Fibroblast of lung (primary cell): Measurements from ENCODE around the gene PDAP1. TPM values are rescaled to one million over a fixed set of nuclear protein-coding genes. Genes with fewer than 3 reads are reported as not detected.
"Not testable (repeated sequence)": the region's sequence is repeated elsewhere in the genome, so short reads cannot be mapped to it uniquely, and the experiment has no call there.

ENCODE experiments used
- DNase-seq, 2 donors: peaks; one replicate each; pipeline versions ENCODE4 v3.0.0 to v3.0.0-alpha.2; 2010; ENCODE audit warnings: low read depth in 2 of 2
- H2AFZ ChIP-seq: 2 replicates; pipeline ENCODE4 v1.5.1; 2012; ENCODE audit warnings: low read length, control low read depth, inconsistent platforms
- H3K27ac ChIP-seq: 2 replicates; pipeline ENCODE4 v1.5.1; 2011; ENCODE audit warnings: low read length, control low read depth; ENCODE audit not compliant: insufficient read depth
- H3K27me3 ChIP-seq: 2 replicates; pipeline ENCODE4 v1.5.1; 2011; ENCODE audit warnings: mild to moderate bottlenecking, low read length; ENCODE audit not compliant: control insufficient read depth, insufficient read depth
- H3K36me3 ChIP-seq: 2 replicates; pipeline ENCODE4 v1.5.1; 2011; ENCODE audit warnings: low read length; ENCODE audit not compliant: control insufficient read depth, insufficient read depth
- H3K4me1 ChIP-seq: 2 replicates; pipeline ENCODE4 v1.5.1; 2011; ENCODE audit warnings: low read length; ENCODE audit not compliant: control insufficient read depth, insufficient read depth; ENCODE audit errors: extremely low read depth
- H3K4me2 ChIP-seq: 2 replicates; pipeline ENCODE4 v1.5.1; 2011; ENCODE audit warnings: low read length, control low read depth; ENCODE audit not compliant: insufficient read depth; ENCODE audit errors: extremely low read depth
- H3K4me3 ChIP-seq, 4 experiments: fragments of 200-600 bp in 1 of 4; sonication (generic) in 1 of 4; replicated peaks in 1 of 4; 2 replicates each; pipeline ENCODE4 v1.5.1; 2011 to 2016; ENCODE audit warnings: low read length in 4 of 4, low read depth in 3 of 4, mild to moderate bottlenecking in 3 of 4, control low read depth in 2 of 4, inconsistent platforms in 1 of 4, mixed read lengths in 1 of 4; ENCODE audit not compliant: insufficient read depth in 1 of 4; ENCODE audit errors: control extremely low read depth in 1 of 4
- H3K79me2 ChIP-seq: 2 replicates; pipeline ENCODE4 v1.5.1; 2012; ENCODE audit warnings: mild to moderate bottlenecking, low read length, inconsistent platforms; ENCODE audit not compliant: control insufficient read depth, insufficient read depth
- H3K9ac ChIP-seq: 2 replicates; pipeline ENCODE4 v1.5.1; 2011; ENCODE audit warnings: mild to moderate bottlenecking, low read length, control low read depth; ENCODE audit not compliant: insufficient read depth
- H3K9me3 ChIP-seq: 2 replicates; pipeline ENCODE4 v1.5.1; 2012; ENCODE audit warnings: low read depth, low read length; ENCODE audit not compliant: control insufficient read depth, insufficient read depth
- H4K20me1 ChIP-seq: 2 replicates; pipeline ENCODE4 v1.5.1; 2011; ENCODE audit warnings: low read length; ENCODE audit not compliant: control insufficient read depth, insufficient read depth; ENCODE audit errors: extremely low read depth
- CTCF ChIP-seq, 2 donors: IDR thresholded peaks in 1 of 2; conservative IDR thresholded peaks in 1 of 2; 1 replicate in 1 of 2; 2 replicates in 1 of 2; pipeline ENCODE4 v1.5.1; 2011 to 2012; ENCODE audit warnings: low read length in 2 of 2, control low read depth in 1 of 2, inconsistent platforms in 1 of 2, low read depth in 1 of 2, mild to moderate bottlenecking in 1 of 2
- EZH2 ChIP-seq: IDR thresholded peaks from 2 replicates; pipeline ENCODE4 v1.5.1; 2012; ENCODE audit warnings: low read length, control low read depth, mild to moderate bottlenecking; ENCODE audit errors: missing control alignments
- polyA plus RNA-seq, 2 donors: library from polyadenylated mRNA; depleted of rRNA in 1 of 2; stranded (reverse) in 1 of 2; unstranded in 1 of 2; fragments of >200 nt; gene quantifications; 2 replicates each; pipeline ENCODE4 v1.2.1, GENCODE V29; 2011 to 2012; ENCODE audit warnings: missing spikeins in 1 of 2
- total RNA-seq: library from RNA; depleted of rRNA; stranded (reverse); fragments of >200 nt; gene quantifications from 2 replicates; pipeline ENCODE4 v1.2.1, GENCODE V29; 2014

The PDAP1 gene
- total and polyA plus RNA-seq, 2 donors (not counting 1 experiment from before 2014, with no cell fraction given), result 29.6 to 105 TPM

GRCh38 chr7:99359465-99360154 lies 48.8 kb downstream of the PDAP1 start:
- H3K36me3 ChIP-seq, result peaks cover 7% of the 10 kb centered on the region
- TF ChIP-seq EZH2 (no peak), CTCF (conservative IDR thresholded peaks at IDR 0.05 in 1 of 2, IDR thresholded peaks at IDR 0.05 in 1 of 2; ENCODE audit: low read depth in 1 of 2, low read length in 2 of 2) (no peak)
- no peaks in the 10 kb centered on the region for H3K4me1 ChIP-seq

GRCh38 chr7:99358521-99358920 lies 49.9 kb downstream of the PDAP1 start:
- H3K9ac ChIP-seq, H3K4me1 ChIP-seq, H4K20me1 ChIP-seq, H3K27me3 ChIP-seq, DNase-seq, H3K4me3 ChIP-seq, H2AFZ ChIP-seq, H3K79me2 ChIP-seq, H3K4me2 ChIP-seq, H3K9me3 ChIP-seq, H3K27ac ChIP-seq: not testable (repeated sequence)
- H3K36me3 ChIP-seq, result peaks cover 13% of the 10 kb centered on the region

More at GRCh38 chr7:99359465-99360154, 48.8 kb downstream of the PDAP1 start:
- Histone ChIP-seq H3K9ac (no peak overlapping the region), H3K27me3 (no peaks in the 10 kb centered on the region), H3K79me2 (no peaks in the 10 kb centered on the region), H4K20me1 (no peaks in the 10 kb centered on the region), H3K27ac (no peak overlapping the region), H2AFZ (no peak overlapping the region), H3K4me3 (no peak overlapping the region), H3K4me2 (no peak overlapping the region), H3K9me3 (no peaks in the 10 kb centered on the region)
- no peak for DNase-seq

GRCh38 chr7:99357701-99358490 lies 50.5 kb downstream of the PDAP1 start:
- Histone ChIP-seq H3K27ac (no peak overlapping the region), H3K27me3 (no peaks in the 10 kb centered on the region), H3K4me2 (no peak overlapping the region), H3K9me3 (no peaks in the 10 kb centered on the region), H3K4me1 (no peaks in the 10 kb centered on the region), H3K4me3 (no peak overlapping the region), H3K36me3 (peaks cover 13% of the 10 kb centered on the region), H2AFZ (no peak overlapping the region), H3K79me2 (no peaks in the 10 kb centered on the region), H4K20me1 (no peaks in the 10 kb centered on the region), H3K9ac (no peak overlapping the region)
- no peak for DNase-seq
- TF ChIP-seq EZH2 (no peak), CTCF (conservative IDR thresholded peaks at IDR 0.05 in 1 of 2, IDR thresholded peaks at IDR 0.05 in 1 of 2; ENCODE audit: low read depth in 1 of 2, low read length in 2 of 2) (no peak)
